T-cell (primary cell): ENCODE data around the gene GRIP1. TPM values are rescaled to one million over a fixed set of nuclear protein-coding genes. Genes with fewer than 3 reads are reported as not detected.

Experiments
- ATAC-seq, 4 experiments: fragments of 200-7000 bp in 3 of 4; fragments of 150-1000 bp in 1 of 4; cut with Tn5 transposase; replicated peaks in 1 of 4; 1 replicate in 3 of 4; 2 replicates in 1 of 4; pipeline ENCODE4 v1.10.0; 2021; ENCODE audit warnings: moderate library complexity in 3 of 4, mild to moderate bottlenecking in 2 of 4, moderate number of reproducible peaks in 1 of 4
- CTCF ChIA-PET, 2 donors: fragments of 300-600 bp; sonication (Branson Sonifier 250); formaldehyde crosslinking; loops; one replicate each; lab custom pipeline; 2022; ENCODE audit warnings: antibody characterized with exemption in 2 of 2; lab: Charles Lee
- POLR2A ChIA-PET, 2 donors: fragments of 300-600 bp; sonication (Branson Sonifier 250); formaldehyde crosslinking; loops; one replicate each; lab custom pipeline; 2022; ENCODE audit warnings: antibody characterized with exemption in 2 of 2; lab: Charles Lee
- DNase-seq, 35 experiments: peaks; one replicate each; pipeline versions ENCODE4 v3.0.0 to v3.0.0-alpha.2; 2013 to 2023
- H3K27ac ChIP-seq: one replicate; pipeline ENCODE4 v1.5.1; 2013; ENCODE audit warnings: low read length
- H3K27me3 ChIP-seq, 2 experiments: replicated peaks in 1 of 2; 1 replicate in 1 of 2; 2 replicates in 1 of 2; pipeline versions ENCODE4 v1.6.1 to v1.7.0; 2013; ENCODE audit warnings: low read length in 1 of 2, mixed read lengths in 1 of 2; ENCODE audit not compliant: control insufficient read depth in 2 of 2, insufficient read depth in 2 of 2; ENCODE audit errors: extremely low read depth in 1 of 2
- H3K36me3 ChIP-seq, 2 donors: 1 replicate in 1 of 2; 2 replicates in 1 of 2; pipeline versions ENCODE4 v1.6.1 to v1.7.0; 2013; ENCODE audit warnings: low read length in 1 of 2; ENCODE audit not compliant: control insufficient read depth in 2 of 2, insufficient read depth in 1 of 2; ENCODE audit errors: extremely low read depth in 1 of 2
- H3K4me1 ChIP-seq, 2 experiments: 1 replicate in 1 of 2; 2 replicates in 1 of 2; pipeline versions ENCODE4 v1.6.1 to v1.7.0; 2013; ENCODE audit warnings: low read length in 2 of 2, mixed read lengths in 1 of 2; ENCODE audit not compliant: insufficient read depth in 2 of 2, control insufficient read depth in 1 of 2; ENCODE audit errors: extremely low read depth in 1 of 2
- H3K4me3 ChIP-seq, 2 donors: 1 replicate in 1 of 2; 2 replicates in 1 of 2; pipeline versions ENCODE4 v1.5.1 to v1.7.0; 2013; ENCODE audit warnings: mild to moderate bottlenecking in 2 of 2, low read length in 1 of 2, moderate library complexity in 1 of 2; ENCODE audit not compliant: control insufficient read depth in 1 of 2; ENCODE audit errors: extremely low read depth in 1 of 2
- H3K9me3 ChIP-seq: 2 replicates; pipeline ENCODE4 v1.7.0; 2013
- H3K27ac Mint-ChIP-seq, 2 donors: one replicate each; pipeline ENCODE4 v1.8.0; 2020 to 2021; ENCODE audit warnings: mild to moderate bottlenecking in 2 of 2, mixed read lengths in 2 of 2
- H3K27me3 Mint-ChIP-seq, 2 donors: one replicate each; pipeline ENCODE4 v1.8.0; 2021 to 2022; ENCODE audit warnings: mixed read lengths in 2 of 2
- H3K36me3 Mint-ChIP-seq: one replicate; pipeline ENCODE4 v1.8.0; 2021; ENCODE audit warnings: mixed read lengths
- H3K4me1 Mint-ChIP-seq, 3 donors: one replicate each; pipeline ENCODE4 v1.8.0; 2020 to 2022; ENCODE audit warnings: mixed read lengths in 3 of 3, mild to moderate bottlenecking in 1 of 3
- H3K4me3 Mint-ChIP-seq, 3 donors: one replicate each; pipeline ENCODE4 v1.8.0; 2020 to 2022; ENCODE audit warnings: mild to moderate bottlenecking in 3 of 3, mixed read lengths in 3 of 3, moderate library complexity in 3 of 3
- H3K9me3 Mint-ChIP-seq, 3 donors: one replicate each; pipeline ENCODE4 v1.8.0; 2020 to 2022; ENCODE audit warnings: mixed read lengths in 3 of 3
- WGBS: methylation state at CpG from one replicate; pipeline ENCODE4 v1.1.5; 2013; ENCODE audit warnings: missing lambda C conversion rate; ENCODE audit not compliant: insufficient coverage; 5-methylcytosine and 5-hydroxymethylcytosine counted together
- total RNA-seq, 35 experiments: library from RNA in 6 of 35; stranded (reverse) in 6 of 35; fragments of 120-200 nt in 1 of 35; gene quantifications; one replicate each; pipeline versions ENCODE4 v1.2.1 to v1.2.4 and lab custom pipeline; 2013 to 2026

Gene GRIP1
- total RNA-seq, 5 donors from 2014 or later (not counting 1 experiment from before 2014, with no cell fraction given), result 3.0 to 7.3 (median 3.6) TPM

GRCh38 chr12:66392266-66392915 lies 286.5 kb downstream of the GRIP1 start:
- H3K36me3 Mint-ChIP-seq, result peaks cover 14% of the 10 kb centered on the region
- DNase-seq (no peak), ATAC-seq (no peak)
- H3K9me3 Mint-ChIP-seq, result peaks cover 0 to 3% (median 0%) of the 10 kb centered on the region in 3 donors
- H3K27ac ChIP-seq, result no peak overlapping the region
- peaks cover 0 to 3% of the 10 kb centered on the region in 2 experiments for H3K27me3 ChIP-seq
- POLR2A ChIA-PET, result no interaction called here
- peaks cover 14 to 16% of the 10 kb centered on the region in 2 experiments for H3K4me1 ChIP-seq
- H3K4me3 Mint-ChIP-seq, result no peak overlapping the region
- H3K4me3 ChIP-seq, result no peak overlapping the region
- WGBS, result 40% methylated on average over 1 of the region's 6 CpGs
- H3K36me3 ChIP-seq, result peaks cover 0 to 5% of the 10 kb centered on the region in 2 donors
- peaks cover 8 to 21% of the 10 kb centered on the region in 2 donors for H3K27me3 Mint-ChIP-seq
- peaks cover 22 to 27% (median 23%) of the 10 kb centered on the region in 3 donors for H3K4me1 Mint-ChIP-seq
- H3K27ac Mint-ChIP-seq, result no peak overlapping the region
- H3K9me3 ChIP-seq, result peaks cover 3% of the 10 kb centered on the region
- CTCF ChIA-PET, result interaction anchor here in 1 of 2 donors (0.5 kb wide), 1 partner anchor 138 kb away, joined by 3 read pairs; no protein-coding TSS in a partner anchor

DNA sequence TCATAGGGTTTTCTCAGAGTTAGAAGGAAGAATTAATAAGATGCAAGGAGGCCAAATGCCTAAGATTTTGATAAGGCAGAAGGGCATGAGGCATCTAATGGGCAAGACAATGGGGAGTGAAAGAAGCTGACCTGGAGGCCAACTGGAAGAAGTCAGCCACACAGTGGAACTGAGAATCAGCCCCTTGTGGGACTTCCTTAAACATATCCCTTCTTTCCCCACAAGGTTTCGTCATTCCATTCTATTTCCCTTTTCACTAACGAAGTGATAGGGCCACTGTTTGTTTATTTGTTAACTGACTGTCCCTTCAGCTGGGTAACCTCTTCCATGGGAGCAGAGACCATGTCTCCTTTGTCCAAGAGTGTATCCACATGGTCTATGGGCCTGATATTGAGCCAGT lies 290.4 kb downstream of the GRIP1 start:
- Histone ChIP-seq H3K36me3 (peaks cover 0 to 5% of the 10 kb centered on the region in 2 donors), H3K4me1 (peaks cover 3 to 6% of the 10 kb centered on the region in 2 experiments), H3K9me3 (peaks cover 3% of the 10 kb centered on the region), H3K27me3 (peaks cover 0 to 3% of the 10 kb centered on the region in 2 experiments), H3K4me3 (no peak overlapping the region), H3K27ac (no peak overlapping the region)
- H3K27me3 Mint-ChIP-seq, result peaks cover 0 to 14% of the 10 kb centered on the region in 2 donors
- peaks cover 2 to 6% (median 5%) of the 10 kb centered on the region in 3 donors for H3K4me1 Mint-ChIP-seq
- H3K4me3 Mint-ChIP-seq, result no peak overlapping the region
- H3K9me3 Mint-ChIP-seq, result peaks cover 0 to 4% (median 0%) of the 10 kb centered on the region in 3 donors
- WGBS, result no CpG with 5 or more reads among the region's 2 CpGs
- peaks cover 28% of the 10 kb centered on the region for H3K36me3 Mint-ChIP-seq
- CTCF ChIA-PET, result no interaction called here
- POLR2A ChIA-PET, result no interaction called here
- ATAC-seq, result no peak
- no peak overlapping the region for H3K27ac Mint-ChIP-seq
- no peak for DNase-seq

GRCh38 chr12:66387117-66387516 lies 291.8 kb downstream of the GRIP1 start:
- WGBS, result no CpG with 5 or more reads among the region's 1 CpG
- ChIA-PET POLR2A (no interaction called here), CTCF (no interaction called here)
- H3K9me3 ChIP-seq, result peaks cover 3% of the 10 kb centered on the region
- peaks cover 0 to 4% (median 0%) of the 10 kb centered on the region in 3 donors for H3K9me3 Mint-ChIP-seq
- H3K4me3 ChIP-seq, result no peak overlapping the region
- no peaks in the 10 kb centered on the region for H3K4me1 ChIP-seq
- DNase-seq (no peak), ATAC-seq (no peak)
- peaks cover 0 to 5% of the 10 kb centered on the region in 2 donors for H3K36me3 ChIP-seq
- H3K4me3 Mint-ChIP-seq, result no peak overlapping the region
- peaks cover 31% of the 10 kb centered on the region for H3K36me3 Mint-ChIP-seq
- no peak overlapping the region for H3K27ac Mint-ChIP-seq
- no peaks in the 10 kb centered on the region for H3K27me3 ChIP-seq
- H3K4me1 Mint-ChIP-seq, result no peaks in the 10 kb centered on the region
- H3K27me3 Mint-ChIP-seq, result peaks cover 0 to 13% of the 10 kb centered on the region in 2 donors
- no peak overlapping the region for H3K27ac ChIP-seq

GRCh38 chr12:66380769-66381535 lies 297.9 kb downstream of the GRIP1 start:
- no peaks in the 10 kb centered on the region for H3K9me3 Mint-ChIP-seq
- ATAC-seq (no peak), DNase-seq (no peak)
- H3K27me3 Mint-ChIP-seq, result no peaks in the 10 kb centered on the region
- Histone ChIP-seq H3K4me3 (no peak overlapping the region), H3K27me3 (no peaks in the 10 kb centered on the region), H3K9me3 (no peaks in the 10 kb centered on the region), H3K4me1 (no peaks in the 10 kb centered on the region), H3K36me3 (peaks cover 0 to 6% of the 10 kb centered on the region in 2 donors), H3K27ac (no peak overlapping the region)
- ChIA-PET POLR2A (interaction anchor here in 1 of 2 donors (0.6 kb wide), 1 partner anchor 457 kb away, joined by 9 read pairs; no protein-coding TSS in a partner anchor), CTCF (interaction anchor here in 1 of 2 donors (0.6 kb wide), 1 partner anchor 484 kb away, joined by 5 read pairs; no protein-coding TSS in a partner anchor)
- H3K4me1 Mint-ChIP-seq, result no peaks in the 10 kb centered on the region
- no peak overlapping the region for H3K27ac Mint-ChIP-seq
- peaks cover 18% of the 10 kb centered on the region for H3K36me3 Mint-ChIP-seq
- WGBS, result no CpG with 5 or more reads among the region's 5 CpGs
- H3K4me3 Mint-ChIP-seq, result no peak overlapping the region

- no peaks in the 10 kb centered on the region for H3K27me3 ChIP-seq
- no peak overlapping the region for H3K4me3 ChIP-seq
- no peak overlapping the region for H3K4me3 Mint-ChIP-seq
- no peaks in the 10 kb centered on the region for H3K4me1 Mint-ChIP-seq
- 91% methylated on average over 3 of the region's 6 CpGs for WGBS
- peaks cover 16% of the 10 kb centered on the region for H3K36me3 Mint-ChIP-seq
- H3K27ac ChIP-seq, result no peak overlapping the region
- H3K27ac Mint-ChIP-seq, result no peak overlapping the region
- no peaks in the 10 kb centered on the region for H3K4me1 ChIP-seq
- DNase-seq (no peak), ATAC-seq (no peak)
- ChIA-PET POLR2A (no interaction called here), CTCF (no interaction called here)
- H3K27me3 Mint-ChIP-seq, result no peaks in the 10 kb centered on the region
- peaks cover 0 to 6% of the 10 kb centered on the region in 2 donors for H3K36me3 ChIP-seq
- H3K9me3 Mint-ChIP-seq, result no peaks in the 10 kb centered on the region
- no peaks in the 10 kb centered on the region for H3K9me3 ChIP-seq
Measured at GRCh38 chr12:66379616-66380015, 299.3 kb downstream of the GRIP1 start.

DNA sequence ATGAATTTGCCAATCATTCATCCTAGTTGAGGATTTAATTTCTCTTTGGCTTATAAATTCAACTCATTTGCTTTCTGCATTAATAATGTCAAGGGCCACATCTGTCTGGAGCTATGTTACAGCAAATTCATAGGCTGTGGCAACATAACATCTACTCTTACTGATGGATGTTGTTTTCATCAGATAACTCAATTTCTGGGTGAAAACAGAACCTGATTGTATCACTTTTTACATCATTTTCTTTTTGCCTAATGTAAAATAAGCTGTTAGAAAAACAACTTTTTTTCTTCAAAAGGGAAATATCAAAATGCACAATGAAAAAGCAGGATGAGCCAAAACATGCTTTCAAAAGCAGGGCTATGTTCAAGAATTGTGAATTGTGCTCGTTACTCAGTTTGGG lies 303.3 kb downstream of the GRIP1 start:
- no peak for ATAC-seq

More for the DNA sequence above, 303.3 kb downstream of the GRIP1 start:
- Mint-ChIP-seq H3K4me1 (no peaks in the 10 kb centered on the region), H3K4me3 (no peak overlapping the region), H3K36me3 (peaks cover 33% of the 10 kb centered on the region), H3K27me3 (no peaks in the 10 kb centered on the region), H3K9me3 (no peaks in the 10 kb centered on the region), H3K27ac (no peak overlapping the region)
- Histone ChIP-seq H3K36me3 (peaks cover 0 to 9% of the 10 kb centered on the region in 2 donors), H3K27me3 (no peaks in the 10 kb centered on the region), H3K4me1 (no peaks in the 10 kb centered on the region), H3K27ac (no peak overlapping the region), H3K4me3 (no peak overlapping the region), H3K9me3 (no peaks in the 10 kb centered on the region)
- DNase-seq, result no peak
- ChIA-PET CTCF (interaction anchor here in 1 of 2 donors (1.0 kb wide), 1 partner anchor 106 kb away, joined by 4 read pairs; no protein-coding TSS in a partner anchor), POLR2A (no interaction called here)
- 100% methylated on average over 1 of the region's 1 CpG for WGBS
